Stimulated activated CD8-positive, alpha-beta memory T cell treated with anti-CD3 and anti-CD28 coated beads, Interleukin-4, amount 100 ng/mL, for 48 hours (primary cell): ENCODE results near the gene RHOT1.
"Not testable (repeated sequence)": the region's sequence is repeated elsewhere in the genome, so short reads cannot be mapped to it uniquely, and the experiment has no call there.

Source experiments
- DNase-seq: peaks from one replicate; pipeline ENCODE4 v3.0.0-alpha.2; 2020

Gene RHOT1

DNA sequence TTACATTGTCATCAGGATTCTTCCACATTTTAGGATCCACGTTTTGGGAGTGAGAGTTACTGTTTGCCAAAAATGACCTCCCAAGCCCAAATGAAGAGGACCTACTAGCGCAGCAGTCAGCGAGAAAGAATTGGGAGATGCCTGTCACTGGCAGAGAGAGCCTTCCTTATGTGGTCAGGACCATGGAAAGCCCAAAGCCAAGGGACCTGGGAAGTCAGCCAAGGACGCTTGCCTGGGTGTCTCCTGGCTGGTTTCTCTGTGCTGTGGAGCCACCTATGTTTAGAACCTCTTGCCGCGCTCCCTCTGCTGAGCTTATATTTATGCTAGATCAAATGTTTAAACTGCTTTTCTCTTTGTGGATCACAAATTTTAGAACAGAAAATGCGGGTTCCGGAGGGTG lies 98.4 kb downstream of the RHOT1 start:
- no peak for DNase-seq

DNA sequence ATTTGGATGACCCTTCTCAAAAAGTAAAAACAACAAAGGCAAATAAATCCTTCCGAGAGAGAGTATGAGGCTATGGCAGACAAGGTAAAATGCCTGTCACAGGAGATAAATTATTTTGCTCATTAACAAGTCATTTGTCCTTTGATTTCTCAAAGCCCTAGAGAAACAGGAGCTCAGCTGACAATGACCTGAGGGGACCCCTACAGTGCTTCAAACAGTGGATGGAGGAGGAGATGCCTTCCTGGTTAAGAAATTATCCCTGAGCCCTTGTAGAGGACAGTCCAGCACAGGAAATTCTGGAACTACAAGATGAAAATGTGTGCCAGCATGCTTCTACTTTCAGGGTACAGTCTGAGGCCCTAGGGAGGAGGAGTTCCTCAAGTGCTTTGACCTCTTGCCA lies 99.3 kb downstream of the RHOT1 start:
- DNase-seq: no peak

DNA sequence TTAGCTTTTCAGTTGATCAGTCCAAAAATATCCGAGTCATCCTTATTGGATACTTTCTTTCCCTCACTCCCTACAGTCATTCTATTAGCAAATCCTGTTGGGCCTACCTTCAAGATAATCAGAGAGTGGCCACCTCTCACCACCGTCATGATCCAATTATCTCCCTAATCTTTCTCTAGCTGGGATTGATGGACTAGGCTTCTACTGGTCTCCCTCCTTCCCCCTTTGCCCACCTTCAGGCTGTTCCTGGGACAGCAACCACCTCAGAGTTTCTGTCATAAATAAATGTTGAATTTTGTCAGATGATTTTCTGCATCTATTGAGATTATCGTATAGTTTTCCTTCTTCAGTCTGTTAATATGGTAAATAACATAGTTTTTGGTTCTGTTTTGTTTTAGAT lies 107.2 kb downstream of the RHOT1 start:
- DNase-seq: no peak

DNA sequence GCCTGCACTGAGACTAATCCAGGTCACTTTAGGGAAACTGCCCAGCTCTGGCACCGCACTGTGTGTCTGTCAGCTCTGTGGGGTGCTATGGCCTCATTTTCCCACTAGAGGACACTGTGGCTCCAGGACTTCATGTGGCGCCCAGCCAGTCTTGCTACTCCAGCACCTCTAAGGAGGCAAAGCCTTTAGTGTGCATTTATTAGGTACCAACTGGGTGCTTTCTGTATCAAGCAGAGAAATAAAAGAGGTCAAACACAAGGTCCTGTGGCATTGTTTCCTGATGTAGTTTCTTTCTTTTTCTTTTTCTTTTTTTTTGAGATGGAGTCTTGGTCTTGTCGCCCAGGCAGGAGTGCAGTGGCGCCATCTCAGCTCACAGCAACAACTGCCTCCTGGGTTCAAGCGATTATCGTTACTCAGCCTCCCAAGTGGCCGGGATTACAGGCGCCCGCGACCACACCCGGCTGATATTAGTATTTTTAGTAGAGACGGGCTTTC lies 110.9 kb downstream of the RHOT1 start:
- DNase-seq: peak; percentile 84

DNA sequence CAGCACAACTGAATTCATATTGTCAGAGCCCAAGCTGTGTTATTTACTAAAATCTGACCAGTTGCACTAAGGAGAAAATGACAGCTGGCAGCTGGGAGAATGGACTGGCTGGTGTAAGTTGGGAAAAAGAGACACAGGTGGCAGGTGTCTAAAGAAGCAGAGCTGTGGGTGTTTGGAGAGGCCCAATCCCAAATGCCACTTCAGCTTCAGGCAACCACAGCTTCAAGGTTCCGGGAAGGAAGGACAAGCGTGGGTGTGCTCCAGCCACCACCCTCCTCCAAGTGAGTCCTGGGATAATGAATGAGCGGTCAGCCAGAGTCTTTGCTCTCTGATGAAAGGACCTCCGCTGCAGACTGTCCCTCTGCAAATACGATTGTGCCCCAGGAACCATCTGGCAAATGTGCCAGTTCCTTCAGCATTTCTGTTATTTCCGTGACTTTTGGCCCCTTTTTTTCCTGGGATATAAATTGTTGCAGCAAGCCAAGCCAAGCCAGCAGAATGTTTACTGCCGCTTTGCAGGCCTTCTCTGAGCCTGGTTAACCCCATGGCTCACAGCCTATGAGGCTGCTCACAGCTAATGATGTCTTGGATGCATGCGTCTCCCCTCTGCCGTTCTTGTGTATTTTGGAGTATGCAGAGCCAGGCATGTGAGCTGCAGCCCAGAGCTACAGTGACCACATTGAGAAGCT lies 113.9 kb downstream of the RHOT1 start:
- no peak for DNase-seq

DNA sequence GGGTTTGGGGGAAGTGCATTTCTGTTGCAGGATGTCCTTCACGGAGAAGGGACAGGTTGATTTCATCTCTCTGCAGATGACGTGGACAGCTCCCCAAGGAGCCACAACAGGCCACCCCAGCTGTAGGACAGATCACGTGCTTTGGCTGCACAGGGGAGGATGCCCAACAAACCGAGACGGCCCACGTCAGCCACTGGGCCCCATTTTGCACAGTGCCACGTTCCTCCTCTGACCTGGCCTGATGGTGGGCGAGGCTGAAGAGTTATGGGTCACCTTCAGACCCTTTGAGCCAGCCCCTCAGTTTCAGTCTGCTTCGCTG lies 114.4 kb downstream of the RHOT1 start:
- no peak for DNase-seq

GRCh38 chr17:32258383-32259140 lies 116.3 kb downstream of the RHOT1 start:
- DNase-seq: no peak

DNA sequence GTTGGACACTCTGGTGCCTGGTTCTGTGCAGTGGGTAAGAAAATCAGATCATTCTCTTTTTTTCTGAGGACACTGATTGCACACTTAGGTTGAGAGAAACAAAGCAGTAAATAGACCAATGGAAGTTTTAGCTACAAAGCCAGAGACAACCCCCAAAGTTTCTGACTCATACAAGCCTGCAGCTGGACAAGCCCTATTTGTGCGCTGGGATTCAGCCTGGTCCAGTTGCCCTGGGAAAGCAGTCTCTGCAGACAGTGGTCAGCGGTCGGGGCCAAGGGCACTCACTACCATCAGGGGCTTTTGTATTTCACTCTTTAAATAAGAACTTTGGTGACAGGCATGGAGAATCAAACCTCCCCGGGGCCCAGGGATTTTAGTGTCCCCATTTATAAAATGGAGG lies 117.3 kb downstream of the RHOT1 start:
- no peak for DNase-seq

- no peak for DNase-seq
These were observed 119.1 kb downstream of the RHOT1 start for GRCh38 chr17:32261417-32261736.

DNA sequence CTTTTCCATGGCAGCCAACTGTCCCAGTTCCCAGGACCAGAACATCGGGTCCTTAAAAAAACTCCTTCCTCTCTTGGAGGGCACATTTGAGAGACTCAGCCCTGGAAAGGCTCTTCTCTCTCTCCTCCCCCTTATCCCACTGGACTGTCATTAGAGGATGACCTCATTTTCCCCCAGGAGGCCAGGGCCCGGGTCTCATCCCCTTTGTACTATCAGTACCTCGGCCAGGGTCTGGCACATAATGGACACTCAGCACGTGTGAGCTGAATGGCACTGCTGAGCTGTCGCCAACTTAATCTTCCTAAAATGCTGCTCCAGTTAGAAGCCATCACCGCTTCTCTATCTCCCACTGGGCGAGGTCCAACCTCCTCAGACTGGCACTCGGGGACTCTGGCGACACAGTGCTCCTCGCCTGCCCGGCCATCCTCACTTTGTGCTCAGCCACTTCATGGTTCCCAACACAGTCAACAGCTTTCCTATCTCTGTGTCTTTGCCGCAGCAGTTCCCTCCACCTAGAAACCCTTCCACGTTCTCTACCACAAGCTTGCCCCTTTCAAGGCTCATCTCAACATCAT lies 119.7 kb downstream of the RHOT1 start:
- no peak for DNase-seq

DNA sequence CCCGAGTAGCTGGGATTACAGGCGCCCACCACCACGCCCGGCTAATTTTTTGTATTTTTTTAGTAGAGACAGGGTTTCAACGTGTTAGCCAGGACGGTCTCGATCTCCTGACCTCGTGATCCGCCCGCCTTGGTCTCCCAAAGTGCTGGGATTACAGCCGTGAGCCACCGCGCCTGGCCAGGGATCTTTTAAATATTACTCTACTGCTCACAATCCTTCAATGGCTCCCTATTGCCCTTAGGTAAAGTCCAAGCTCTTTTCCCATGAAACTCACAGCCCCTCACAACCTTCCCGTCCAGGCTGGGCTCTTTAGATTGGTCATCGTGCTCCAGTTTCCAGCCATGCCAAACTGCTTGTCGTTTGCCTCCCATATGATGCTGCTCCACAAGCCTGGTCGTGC lies 121.2 kb downstream of the RHOT1 start:
- not testable (repeated sequence) for DNase-seq

DNA sequence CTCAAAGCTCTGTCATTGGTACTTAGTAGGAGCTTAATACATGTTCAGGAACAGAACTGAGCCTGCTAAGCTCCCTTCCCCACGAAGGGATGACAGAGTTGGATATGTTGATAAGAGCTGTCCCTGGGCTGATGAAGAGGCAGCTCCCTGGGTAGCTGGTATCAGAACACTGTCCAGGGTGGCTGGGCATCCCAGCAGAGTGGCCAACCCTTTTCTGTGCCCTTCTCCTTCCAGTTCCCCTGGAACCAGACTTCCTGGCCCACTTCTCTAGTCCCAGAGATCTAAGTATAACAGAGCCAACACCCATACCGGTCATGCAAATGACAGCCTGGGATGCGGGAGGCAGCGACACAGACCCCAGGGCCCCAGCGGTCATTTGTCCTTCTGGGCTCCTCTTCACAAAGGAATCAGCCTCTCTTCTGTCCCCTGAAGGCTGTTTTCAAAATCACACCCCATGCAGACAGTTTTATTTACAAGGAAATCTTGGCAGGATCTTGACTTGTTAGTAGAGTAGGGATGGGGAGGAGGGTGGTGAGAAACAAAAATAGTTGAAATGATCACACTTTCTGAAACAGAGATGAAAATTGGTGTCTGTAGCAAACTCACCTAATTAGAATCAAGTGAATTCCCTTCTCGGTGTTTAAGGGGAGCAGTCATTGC lies 122.0 kb downstream of the RHOT1 start:
- DNase-seq: no peak

- DNase-seq: no peak
These were observed 122.5 kb downstream of the RHOT1 start for GRCh38 chr17:32264823-32265191.

DNA sequence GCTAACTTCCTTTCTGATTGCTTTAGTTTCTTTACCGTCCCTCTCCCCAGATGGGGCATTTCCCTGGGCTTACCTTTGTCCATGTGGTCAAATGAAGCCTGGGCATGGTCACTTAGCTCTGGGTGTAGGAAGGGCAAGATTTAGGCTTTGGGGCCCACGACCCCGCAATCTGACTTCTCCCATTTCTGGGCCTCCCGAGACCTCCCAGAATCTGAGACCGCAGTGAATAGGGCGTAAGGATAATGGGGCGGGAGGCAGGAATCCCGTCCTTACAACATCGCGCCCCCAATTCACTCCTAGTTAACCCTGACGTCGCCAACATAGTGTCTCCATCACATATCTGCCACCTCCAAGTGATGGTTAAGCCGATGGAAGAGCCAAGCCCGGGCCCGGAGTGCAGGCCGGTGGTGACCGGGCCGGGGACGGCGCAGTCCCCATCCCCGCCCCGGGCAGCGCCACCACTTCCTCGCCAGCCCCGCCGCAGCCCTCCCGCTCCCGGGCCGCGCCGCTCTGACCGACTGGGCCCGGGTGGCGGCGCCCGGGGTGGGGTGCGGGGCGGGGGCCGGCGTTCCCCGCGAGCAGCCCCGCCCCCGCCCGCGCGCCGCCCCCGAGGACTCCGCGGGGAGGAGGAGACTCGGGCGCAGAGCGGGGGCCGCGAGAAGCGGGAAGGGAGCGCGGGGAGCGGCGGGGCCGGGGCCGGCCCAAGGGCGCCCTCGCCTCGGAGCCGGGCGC lies 123.1 kb downstream of the RHOT1 start, which contains the start of gene RHBDL3:
Gene RHBDL3, plus strand, starts transcription at position 641 of the 732 bp plus-strand sequence. CDS start 358 bp downstream, outside the sequence.
- no peak for DNase-seq

- no peak for DNase-seq
These were observed 123.7 kb downstream of the RHOT1 start for GRCh38 chr17:32266051-32266388.

DNA sequence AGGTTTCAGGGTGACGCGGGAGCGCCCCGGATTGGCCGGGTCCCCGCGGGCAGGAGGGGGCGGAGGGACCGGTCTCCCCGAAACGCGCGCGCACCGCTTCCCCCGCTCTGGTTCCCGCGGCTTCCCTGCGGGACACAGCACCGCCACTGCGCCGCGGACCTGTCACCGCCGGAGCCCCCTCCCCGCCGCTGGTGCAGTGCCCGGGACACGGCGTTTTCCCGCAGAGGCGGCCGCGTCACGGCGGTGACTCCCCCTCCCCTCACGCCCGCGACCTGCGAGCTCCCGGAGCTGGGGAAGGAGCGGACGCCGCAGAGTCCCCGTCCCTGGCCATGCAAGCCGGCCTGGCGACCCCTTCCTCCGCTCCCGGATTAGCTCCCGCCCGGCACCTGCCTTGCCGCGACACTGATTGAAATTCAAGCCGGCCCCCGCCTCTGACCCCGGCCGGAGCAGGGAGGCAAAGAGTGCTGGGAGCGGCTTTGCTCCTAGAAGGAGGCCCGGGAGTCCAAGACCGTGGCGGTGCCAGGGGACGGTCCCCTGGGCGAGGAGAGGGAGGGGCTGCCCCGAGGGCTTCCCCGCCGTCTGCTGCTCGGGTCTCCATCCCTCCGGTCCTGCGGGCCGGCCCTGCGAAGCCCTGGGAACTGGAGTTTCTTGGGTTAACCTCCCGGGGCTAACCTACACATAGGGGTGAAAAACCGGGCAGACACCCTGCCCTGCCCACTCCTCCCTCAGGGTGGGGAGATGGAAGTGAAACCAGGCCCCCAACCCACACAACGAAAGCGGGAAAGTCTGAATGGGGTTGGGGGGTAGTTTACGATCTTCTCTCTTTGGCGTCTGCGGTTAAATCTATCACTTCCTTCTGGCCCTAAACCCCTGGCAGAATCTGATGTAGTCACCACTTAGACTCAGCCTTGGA lies 124.3 kb downstream of the RHOT1 start:
- DNase-seq: peak; percentile 47

- DNase-seq: peak; percentile 41
These were observed 125.4 kb downstream of the RHOT1 start for GRCh38 chr17:32267690-32268205.

DNA sequence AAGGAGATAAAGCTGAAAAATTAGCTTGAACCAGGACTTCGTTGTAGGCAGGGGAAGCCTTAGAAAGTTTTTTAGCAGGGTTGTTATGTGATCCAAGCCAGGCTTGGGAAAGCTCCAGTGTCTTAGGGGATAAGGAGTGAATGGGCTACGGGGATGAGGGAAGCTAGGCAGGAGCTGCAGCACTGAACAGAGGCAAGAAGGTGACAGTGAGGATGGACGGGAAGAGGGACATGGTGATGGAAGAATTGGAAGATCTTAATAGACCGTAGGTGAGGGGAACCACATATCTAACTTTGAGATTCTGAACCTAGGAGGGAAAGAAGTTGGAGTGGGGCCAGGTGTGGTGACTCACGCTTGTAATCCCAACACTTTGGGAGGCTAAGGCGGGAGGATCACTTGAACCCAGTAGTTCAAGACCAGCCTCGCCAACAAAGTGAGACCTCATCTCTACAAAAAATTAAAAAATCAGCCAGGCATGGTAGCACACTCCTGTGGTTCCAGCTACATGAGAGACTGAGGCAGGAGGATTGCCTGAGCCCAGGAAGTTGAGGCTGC lies 126.5 kb downstream of the RHOT1 start:
- no peak for DNase-seq

- DNase-seq: no peak
These were observed 127.1 kb downstream of the RHOT1 start for GRCh38 chr17:32269377-32269776.

- no peak for DNase-seq
These were observed 129.5 kb downstream of the RHOT1 start for GRCh38 chr17:32271844-32272243.

- no peak for DNase-seq
These were observed 131.8 kb downstream of the RHOT1 start for GRCh38 chr17:32274101-32274500.

DNA sequence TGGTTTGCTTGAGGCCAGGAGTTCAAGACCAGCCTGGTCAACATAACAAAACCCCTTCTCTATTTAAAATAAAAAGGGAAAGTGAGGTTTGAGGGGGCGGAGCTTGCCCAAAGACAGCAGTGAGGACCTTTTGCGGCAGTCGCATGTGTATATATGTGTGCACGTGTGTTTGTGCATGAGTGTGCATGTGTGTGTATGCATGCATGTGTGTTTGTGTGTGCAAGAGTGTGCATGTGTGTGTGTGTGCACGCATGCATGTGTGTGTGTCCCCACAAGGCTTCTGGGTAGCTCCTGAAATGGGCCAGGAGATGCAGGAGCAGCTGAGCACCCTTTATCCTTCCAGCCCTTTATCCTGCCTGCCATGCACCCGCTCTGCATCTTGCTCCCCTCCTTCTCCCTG lies 132.3 kb downstream of the RHOT1 start:
- no peak for DNase-seq
